Tibial artery (tissue), 4 donors: ENCODE data around the gene PRRT2.

Experiments used
- DNase-seq, 2 donors: peaks; one replicate each; pipeline ENCODE4 v3.0.0-alpha.2; 2019
- H3K27ac ChIP-seq, 2 donors: fragments of 200-600 bp; sonication (generic) in 1 of 2; 1 replicate in 1 of 2; 2 replicates in 1 of 2; pipeline ENCODE4 v1.5.1; 2018 to 2019; ENCODE audit warnings: mild to moderate bottlenecking in 1 of 2
- H3K27me3 ChIP-seq, 2 donors: fragments of 200-600 bp; sonication (generic) in 1 of 2; one replicate each; pipeline versions ENCODE4 v1.5.1 to v1.6.0; 2016 to 2019
- H3K36me3 ChIP-seq, 3 donors: fragments of 200-600 bp; sonication (generic) in 2 of 3; one replicate each; pipeline ENCODE4 v1.5.1; 2016 to 2019; ENCODE audit warnings: mild to moderate bottlenecking in 2 of 3
- H3K4me1 ChIP-seq, 4 donors: fragments of 200-600 bp; sonication (generic) in 2 of 4; 1 replicate in 3 of 4; 2 replicates in 1 of 4; pipeline ENCODE4 v1.5.1; 2016 to 2019
- H3K4me3 ChIP-seq, 2 donors: fragments of 200-600 bp; sonication (generic) in 1 of 2; 1 replicate in 1 of 2; 2 replicates in 1 of 2; pipeline ENCODE4 v1.5.1; 2018 to 2019; ENCODE audit warnings: mild to moderate bottlenecking in 2 of 2
- H3K9me3 ChIP-seq, 3 donors: fragments of 200-600 bp; sonication (generic) in 1 of 3; one replicate each; pipeline ENCODE4 v1.5.1; 2016 to 2019
- intact Hi-C: fragments of 100-400 bp; cut with DNase I; formaldehyde crosslinking; loops from one replicate; pipeline ENCODE4 v1.15.0; 2023; ENCODE audit warnings: low total_unique reads
- TF ChIP-seq, protein P1 (sequence below), 2 experiments: fragments of 200-600 bp in 1 of 2; fragments of 450-650 bp in 1 of 2; IDR thresholded peaks; one replicate each; pipeline ENCODE4 v1.5.1; 2017 to 2019; ENCODE audit warnings: antibody characterized with exemption in 2 of 2, mild to moderate bottlenecking in 1 of 2, moderate library complexity in 1 of 2

PRRT2 gene

DNA sequence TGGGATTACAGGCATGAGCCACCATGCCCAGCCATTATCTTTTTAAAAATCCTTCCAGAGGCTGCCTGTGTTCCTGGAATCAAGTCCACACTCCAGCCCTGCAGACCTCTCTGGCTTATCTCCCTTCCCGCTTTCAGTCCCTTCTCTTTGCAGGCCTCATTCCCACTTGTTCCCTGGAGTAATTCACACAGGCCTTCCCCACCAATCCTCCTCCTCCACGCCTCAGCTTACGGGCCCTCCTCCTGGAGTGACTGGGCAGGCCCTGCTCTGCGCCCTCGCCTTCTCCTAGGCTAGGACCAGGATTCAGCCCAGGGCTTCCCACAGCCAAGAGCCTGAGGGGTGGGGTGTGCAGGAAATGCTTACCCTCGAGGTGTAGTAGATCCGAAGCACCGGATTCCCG is 48.2 kb downstream of the PRRT2 start:
- no peak for DNase-seq
- Histone ChIP-seq H3K36me3 (peaks cover 16 to 32% (median 30%) of the 10 kb centered on the region in 3 donors), H3K4me3 (no peak overlapping the region), H3K4me1 (peaks cover 0 to 33% (median 25%) of the 10 kb centered on the region in 4 donors), H3K9me3 (no peaks in the 10 kb centered on the region), H3K27me3 (no peaks in the 10 kb centered on the region), H3K27ac (no peak overlapping the region)
- TF ChIP-seq, protein P1, sequence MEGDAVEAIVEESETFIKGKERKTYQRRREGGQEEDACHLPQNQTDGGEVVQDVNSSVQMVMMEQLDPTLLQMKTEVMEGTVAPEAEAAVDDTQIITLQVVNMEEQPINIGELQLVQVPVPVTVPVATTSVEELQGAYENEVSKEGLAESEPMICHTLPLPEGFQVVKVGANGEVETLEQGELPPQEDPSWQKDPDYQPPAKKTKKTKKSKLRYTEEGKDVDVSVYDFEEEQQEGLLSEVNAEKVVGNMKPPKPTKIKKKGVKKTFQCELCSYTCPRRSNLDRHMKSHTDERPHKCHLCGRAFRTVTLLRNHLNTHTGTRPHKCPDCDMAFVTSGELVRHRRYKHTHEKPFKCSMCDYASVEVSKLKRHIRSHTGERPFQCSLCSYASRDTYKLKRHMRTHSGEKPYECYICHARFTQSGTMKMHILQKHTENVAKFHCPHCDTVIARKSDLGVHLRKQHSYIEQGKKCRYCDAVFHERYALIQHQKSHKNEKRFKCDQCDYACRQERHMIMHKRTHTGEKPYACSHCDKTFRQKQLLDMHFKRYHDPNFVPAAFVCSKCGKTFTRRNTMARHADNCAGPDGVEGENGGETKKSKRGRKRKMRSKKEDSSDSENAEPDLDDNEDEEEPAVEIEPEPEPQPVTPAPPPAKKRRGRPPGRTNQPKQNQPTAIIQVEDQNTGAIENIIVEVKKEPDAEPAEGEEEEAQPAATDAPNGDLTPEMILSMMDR (IDR thresholded peaks at IDR 0.05) = no peak
- intact Hi-C loops = loop anchor here (5.0 kb wide), 2 partner anchors 33 to 147 kb away; no protein-coding TSS in a partner anchor

GRCh38 chr16:29862383-29862883 is 50.4 kb downstream of the PRRT2 start:
- peaks cover 16 to 32% (median 30%) of the 10 kb centered on the region in 3 donors for H3K36me3 ChIP-seq
- no peaks in the 10 kb centered on the region for H3K9me3 ChIP-seq
- peak overlapping the region; percentile 59 to 68 for H3K4me3 ChIP-seq
- peaks cover 0 to 33% (median 25%) of the 10 kb centered on the region in 4 donors for H3K4me1 ChIP-seq
- no peak for DNase-seq
- no peaks in the 10 kb centered on the region for H3K27me3 ChIP-seq
- intact Hi-C loops = loop anchor here (5.0 kb wide), 2 partner anchors 35 to 145 kb away; no protein-coding TSS in a partner anchor
- TF ChIP-seq, protein P1 (IDR thresholded peaks at IDR 0.05) = no peak
- peak overlapping the region; percentile 74 to 89 for H3K27ac ChIP-seq

GRCh38 chr16:29862884-29863668 is 51.1 kb downstream of the PRRT2 start, which contains the start of gene CDIPT:
Gene CDIPT, minus strand, starts transcription at chr16:29863226. Its CDS starts 369 bp downstream, at chr16:29862857.
- H3K4me1 ChIP-seq = peaks cover 0 to 33% (median 25%) of the 10 kb centered on the region in 4 donors
- H3K27me3 ChIP-seq = no peaks in the 10 kb centered on the region
- TF ChIP-seq, protein P1 (IDR thresholded peaks at IDR 0.05) = peak; percentile 45 to 80
- peak within 1 kb of the TSS; percentile 74 to 89 for H3K27ac ChIP-seq
- intact Hi-C loops = loop anchor here (5.0 kb wide), 2 partner anchors 36 to 144 kb away; no protein-coding TSS in a partner anchor
- no peaks in the 10 kb centered on the region for H3K9me3 ChIP-seq
- H3K36me3 ChIP-seq = peaks cover 16 to 32% (median 30%) of the 10 kb centered on the region in 3 donors
- peak within 1 kb of the TSS; percentile 59 to 68 for H3K4me3 ChIP-seq
- peak; percentile 93 to 97 for DNase-seq

DNA sequence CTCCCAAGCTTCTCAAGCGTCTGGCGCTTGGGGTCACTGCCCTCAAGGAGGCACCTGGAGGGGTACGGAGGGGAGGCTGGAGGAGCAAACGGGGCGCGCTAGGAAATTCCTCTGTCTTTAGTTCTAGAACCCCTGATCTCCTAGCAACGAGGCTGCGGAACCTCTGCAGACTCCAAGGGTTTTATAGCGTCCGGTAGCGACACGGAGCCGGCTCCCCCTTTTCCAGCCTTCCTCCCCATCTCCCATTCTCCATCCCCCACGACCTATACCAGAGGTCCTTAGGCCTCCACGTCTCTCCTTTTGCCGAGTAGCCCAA is 51.6 kb downstream of the PRRT2 start:
- Histone ChIP-seq H3K9me3 (no peaks in the 10 kb centered on the region), H3K36me3 (peaks cover 16 to 26% (median 25%) of the 10 kb centered on the region in 3 donors), H3K4me1 (peaks cover 0 to 32% (median 23%) of the 10 kb centered on the region in 4 donors), H3K27ac (peak overlapping the region; percentile 74 to 89), H3K4me3 (peak overlapping the region; percentile 59 to 68), H3K27me3 (no peaks in the 10 kb centered on the region)
- no peak for DNase-seq
- TF ChIP-seq, protein P1 (IDR thresholded peaks at IDR 0.05) = no peak
- intact Hi-C loops = loop anchor here (5.0 kb wide), 2 partner anchors 36 to 144 kb away; no protein-coding TSS in a partner anchor

DNA sequence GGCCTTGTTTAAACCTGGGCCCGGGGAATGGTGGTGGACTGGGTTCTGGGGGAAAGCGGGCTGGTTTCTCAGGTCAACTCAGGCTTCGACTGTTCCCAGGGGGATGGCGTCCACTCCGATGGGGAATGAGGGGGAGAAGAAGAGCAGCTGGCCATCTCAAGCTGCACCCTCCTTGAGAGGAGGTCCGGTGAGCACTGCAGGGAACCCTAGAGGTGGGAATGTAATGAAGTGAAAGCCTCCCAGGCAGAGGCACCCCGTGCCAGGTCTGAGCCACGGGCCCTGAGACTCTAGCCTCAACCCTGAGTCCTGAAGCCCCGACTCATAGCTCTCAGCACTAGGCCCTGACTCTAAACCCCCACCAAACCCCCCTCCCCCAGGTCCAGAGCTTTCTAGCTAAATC is 52.2 kb downstream of the PRRT2 start:
- Histone ChIP-seq H3K9me3 (no peaks in the 10 kb centered on the region), H3K27ac (no peak overlapping the region), H3K27me3 (no peaks in the 10 kb centered on the region), H3K36me3 (peaks cover 16 to 21% (median 20%) of the 10 kb centered on the region in 3 donors), H3K4me1 (peaks cover 0 to 26% (median 20%) of the 10 kb centered on the region in 4 donors), H3K4me3 (no peak overlapping the region)
- no peak for DNase-seq
- intact Hi-C loops = loop anchor here (5.0 kb wide), 2 partner anchors 37 to 143 kb away; no protein-coding TSS in a partner anchor
- TF ChIP-seq, protein P1 (IDR thresholded peaks at IDR 0.05) = no peak
